ENCODE measurements around the gene CYTL1.
A peak's percentile ranks its signal among the peaks of the same experiment; 100 is the strongest.

The CYTL1 gene

GRCh38 chr4:5037553-5038551 is 18.6 kb upstream of the CYTL1 start:
- Mint-ChIP-seq H3K27ac (peak overlapping the region; percentile 14 to 40 (median 28)), H3K4me1 (peaks cover 58% of the 10 kb centered on the region), H3K9me3 (no peaks in the 10 kb centered on the region), H3K4me3 (no peak overlapping the region), H3K36me3 (ENCODE audit: low read depth) (no peaks in the 10 kb centered on the region), H3K27me3 (ENCODE audit: low read depth) (no peaks in the 10 kb centered on the region)
- TF ChIP-seq, protein P1, sequence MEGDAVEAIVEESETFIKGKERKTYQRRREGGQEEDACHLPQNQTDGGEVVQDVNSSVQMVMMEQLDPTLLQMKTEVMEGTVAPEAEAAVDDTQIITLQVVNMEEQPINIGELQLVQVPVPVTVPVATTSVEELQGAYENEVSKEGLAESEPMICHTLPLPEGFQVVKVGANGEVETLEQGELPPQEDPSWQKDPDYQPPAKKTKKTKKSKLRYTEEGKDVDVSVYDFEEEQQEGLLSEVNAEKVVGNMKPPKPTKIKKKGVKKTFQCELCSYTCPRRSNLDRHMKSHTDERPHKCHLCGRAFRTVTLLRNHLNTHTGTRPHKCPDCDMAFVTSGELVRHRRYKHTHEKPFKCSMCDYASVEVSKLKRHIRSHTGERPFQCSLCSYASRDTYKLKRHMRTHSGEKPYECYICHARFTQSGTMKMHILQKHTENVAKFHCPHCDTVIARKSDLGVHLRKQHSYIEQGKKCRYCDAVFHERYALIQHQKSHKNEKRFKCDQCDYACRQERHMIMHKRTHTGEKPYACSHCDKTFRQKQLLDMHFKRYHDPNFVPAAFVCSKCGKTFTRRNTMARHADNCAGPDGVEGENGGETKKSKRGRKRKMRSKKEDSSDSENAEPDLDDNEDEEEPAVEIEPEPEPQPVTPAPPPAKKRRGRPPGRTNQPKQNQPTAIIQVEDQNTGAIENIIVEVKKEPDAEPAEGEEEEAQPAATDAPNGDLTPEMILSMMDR (IDR thresholded peaks at IDR 0.05; ENCODE audit: unreplicated experiment in 3 of 3), result no peak

GRCh38 chr4:5036239-5036638 is 17.0 kb upstream of the CYTL1 start:
- no peaks in the 10 kb centered on the region for H3K36me3 Mint-ChIP-seq (ENCODE audit: low read depth)
- TF ChIP-seq, protein P1 (IDR thresholded peaks at IDR 0.05; ENCODE audit: unreplicated experiment in 3 of 3), result no peak
- no peaks in the 10 kb centered on the region for H3K9me3 Mint-ChIP-seq
- no peaks in the 10 kb centered on the region for H3K27me3 Mint-ChIP-seq (ENCODE audit: low read depth)
- peaks cover 58% of the 10 kb centered on the region for H3K4me1 Mint-ChIP-seq
- H3K4me3 Mint-ChIP-seq, result peak overlapping the region in 1 of 3 experiments; percentile 26
- H3K27ac Mint-ChIP-seq, result peak overlapping the region; percentile 30 to 77 (median 63)

- Mint-ChIP-seq H3K36me3 (ENCODE audit: low read depth) (no peaks in the 10 kb centered on the region), H3K27me3 (ENCODE audit: low read depth) (peaks cover 1% of the 10 kb centered on the region), H3K4me1 (peaks cover 53% of the 10 kb centered on the region), H3K9me3 (no peaks in the 10 kb centered on the region), H3K27ac (peak overlapping the region; percentile 12 to 68 (median 64)), H3K4me3 (no peak overlapping the region)
- TF ChIP-seq, protein P1 (IDR thresholded peaks at IDR 0.05; ENCODE audit: unreplicated experiment in 3 of 3), result no peak
These were observed 14.9 kb upstream of the CYTL1 start for GRCh38 chr4:5034206-5034605.

- H3K27me3 Mint-ChIP-seq (ENCODE audit: low read depth), result peaks cover 9% of the 10 kb centered on the region
- TF ChIP-seq, protein P1 (IDR thresholded peaks at IDR 0.05; ENCODE audit: unreplicated experiment in 3 of 3), result no peak
- H3K27ac Mint-ChIP-seq, result peak overlapping the region; percentile 12 to 68 (median 64)
- H3K36me3 Mint-ChIP-seq (ENCODE audit: low read depth), result no peaks in the 10 kb centered on the region
- no peaks in the 10 kb centered on the region for H3K9me3 Mint-ChIP-seq
- H3K4me1 Mint-ChIP-seq, result peaks cover 52% of the 10 kb centered on the region
- H3K4me3 Mint-ChIP-seq, result no peak overlapping the region
These were observed 14.1 kb upstream of the CYTL1 start for GRCh38 chr4:5033281-5033841.

GRCh38 chr4:5032813-5033212 is 13.6 kb upstream of the CYTL1 start:
- peaks cover 47% of the 10 kb centered on the region for H3K4me1 Mint-ChIP-seq
- no peaks in the 10 kb centered on the region for H3K9me3 Mint-ChIP-seq
- H3K36me3 Mint-ChIP-seq (ENCODE audit: low read depth), result no peaks in the 10 kb centered on the region
- H3K4me3 Mint-ChIP-seq, result no peak overlapping the region
- TF ChIP-seq, protein P1 (IDR thresholded peaks at IDR 0.05; ENCODE audit: unreplicated experiment in 3 of 3), result no peak
- peaks cover 12% of the 10 kb centered on the region for H3K27me3 Mint-ChIP-seq (ENCODE audit: low read depth)
- peak overlapping the region; percentile 58 to 68 (median 64) for H3K27ac Mint-ChIP-seq
